AG04449 (cell line): ENCODE results near the gene MPHOSPH8.
A peak's percentile ranks its signal among the peaks of the same experiment; 100 is the strongest.
"Not testable (repeated sequence)": the region's sequence is repeated elsewhere in the genome, so short reads cannot be mapped to it uniquely, and the experiment has no call there.

Experiments
- CTCF ChIA-PET: fragments of 350-600 bp; formaldehyde crosslinking; extraction: SDS; loops from one replicate; lab custom pipeline; 2021; ENCODE audit warnings: antibody characterized with exemption; lab: Yijun Ruan, JAX
- POLR2A ChIA-PET: fragments of 400-600, 350-600 bp; formaldehyde crosslinking; extraction: SDS; loops from one replicate; lab custom pipeline; 2020; ENCODE audit warnings: antibody characterized with exemption, inconsistent platforms; lab: Yijun Ruan, JAX
- DNase-seq: peaks from one replicate; pipeline ENCODE4 v3.0.0-alpha.2; 2010; ENCODE audit warnings: low read depth, low spot score
- H3K4me3 ChIP-seq: 2 replicates; pipeline ENCODE4 v1.5.1; 2011; ENCODE audit warnings: low read depth, mild to moderate bottlenecking, control low read depth, low read length
- TF ChIP-seq, protein P1 (sequence below): IDR thresholded peaks from one replicate; pipeline ENCODE4 v1.5.1; 2011; ENCODE audit warnings: mild to moderate bottlenecking, moderate library complexity, low read length, control low read depth, inconsistent platforms; ENCODE audit not compliant: insufficient read depth; ENCODE audit errors: missing control alignments

MPHOSPH8 gene

DNA sequence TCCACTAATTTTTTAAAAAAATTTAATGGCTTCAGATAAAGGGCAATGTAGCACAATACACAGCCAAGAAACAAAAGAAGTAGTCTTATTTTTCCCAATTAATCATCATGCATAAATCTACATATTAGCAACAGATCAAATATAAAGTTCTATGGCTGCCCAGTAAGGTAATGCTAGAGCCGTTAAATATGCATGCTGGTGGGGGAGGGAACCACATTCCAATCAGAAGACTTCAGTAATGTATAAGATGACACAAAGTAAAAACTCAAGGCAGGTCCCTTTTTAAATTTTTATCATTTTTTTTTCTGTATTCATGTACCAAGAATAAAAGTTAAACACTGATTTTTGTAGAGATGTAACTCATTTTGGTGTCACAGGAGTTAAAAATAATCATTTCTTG lies 62.0 kb downstream of the MPHOSPH8 start:
- no peak for DNase-seq
- ChIA-PET CTCF (no interaction called here), POLR2A (no interaction called here)
- TF ChIP-seq, protein P1, sequence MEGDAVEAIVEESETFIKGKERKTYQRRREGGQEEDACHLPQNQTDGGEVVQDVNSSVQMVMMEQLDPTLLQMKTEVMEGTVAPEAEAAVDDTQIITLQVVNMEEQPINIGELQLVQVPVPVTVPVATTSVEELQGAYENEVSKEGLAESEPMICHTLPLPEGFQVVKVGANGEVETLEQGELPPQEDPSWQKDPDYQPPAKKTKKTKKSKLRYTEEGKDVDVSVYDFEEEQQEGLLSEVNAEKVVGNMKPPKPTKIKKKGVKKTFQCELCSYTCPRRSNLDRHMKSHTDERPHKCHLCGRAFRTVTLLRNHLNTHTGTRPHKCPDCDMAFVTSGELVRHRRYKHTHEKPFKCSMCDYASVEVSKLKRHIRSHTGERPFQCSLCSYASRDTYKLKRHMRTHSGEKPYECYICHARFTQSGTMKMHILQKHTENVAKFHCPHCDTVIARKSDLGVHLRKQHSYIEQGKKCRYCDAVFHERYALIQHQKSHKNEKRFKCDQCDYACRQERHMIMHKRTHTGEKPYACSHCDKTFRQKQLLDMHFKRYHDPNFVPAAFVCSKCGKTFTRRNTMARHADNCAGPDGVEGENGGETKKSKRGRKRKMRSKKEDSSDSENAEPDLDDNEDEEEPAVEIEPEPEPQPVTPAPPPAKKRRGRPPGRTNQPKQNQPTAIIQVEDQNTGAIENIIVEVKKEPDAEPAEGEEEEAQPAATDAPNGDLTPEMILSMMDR = no peak
- H3K4me3 ChIP-seq = no peak overlapping the region

DNA sequence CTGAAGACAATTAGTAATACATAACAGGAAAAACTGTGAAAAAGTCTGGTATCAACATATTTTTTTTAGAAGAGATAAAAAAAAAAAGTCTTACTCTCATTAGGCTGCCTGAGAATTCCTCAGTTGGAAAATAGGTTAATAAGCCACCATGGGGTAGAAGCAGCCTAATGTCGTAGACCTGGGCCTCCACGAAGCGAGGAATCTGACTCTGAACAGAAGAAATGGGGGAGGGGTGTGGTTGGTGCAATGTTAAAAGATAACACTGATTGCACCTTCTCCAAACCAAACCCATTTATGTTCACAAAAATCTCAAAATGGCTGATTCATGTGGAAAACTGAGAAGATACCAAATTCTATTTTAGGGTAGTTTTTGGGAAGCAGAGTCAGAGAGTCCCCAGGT lies 62.4 kb downstream of the MPHOSPH8 start:
- ChIA-PET CTCF (no interaction called here), POLR2A (no interaction called here)
- H3K4me3 ChIP-seq = no peak overlapping the region
- no peak for DNase-seq
- TF ChIP-seq, protein P1 = no peak

DNA sequence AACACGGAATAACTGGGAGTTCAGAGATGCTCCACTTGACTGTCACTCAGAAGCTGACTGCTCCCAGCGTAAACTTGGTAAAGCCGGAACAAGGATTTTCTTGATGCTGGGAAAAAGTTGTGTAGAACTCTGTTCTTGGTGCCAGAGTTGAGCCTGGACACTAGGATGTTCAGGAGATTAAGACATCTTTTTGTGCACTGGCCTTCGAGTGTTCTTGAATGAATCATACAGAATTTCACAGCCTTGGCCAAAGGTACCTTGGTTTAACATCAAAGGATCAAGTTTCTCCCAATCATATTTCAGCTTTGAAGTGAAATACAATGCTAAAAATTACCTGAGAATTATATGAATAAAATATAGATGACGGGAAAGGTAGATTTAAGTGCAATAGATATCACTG lies 67.5 kb downstream of the MPHOSPH8 start:
- H3K4me3 ChIP-seq, CTCF ChIA-PET, DNase-seq, POLR2A ChIA-PET: not testable (repeated sequence)

DNA sequence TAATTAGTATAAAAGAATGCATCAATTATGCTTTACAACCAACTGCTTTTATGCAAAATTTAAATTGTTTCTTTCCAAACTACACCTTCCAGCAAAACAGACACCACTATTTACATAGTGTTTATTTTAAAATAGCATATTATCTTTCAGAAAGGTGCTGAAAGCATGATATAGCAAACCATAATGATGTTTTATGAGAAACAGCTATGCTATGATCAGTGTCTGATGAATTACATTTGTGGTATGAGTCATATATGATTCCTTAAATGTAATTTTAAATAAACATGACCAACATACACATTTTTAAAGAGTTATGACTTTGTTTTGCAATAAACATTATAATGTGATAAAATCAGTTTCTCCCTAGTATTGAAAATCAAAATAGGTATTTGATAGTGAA lies 68.2 kb downstream of the MPHOSPH8 start:
- H3K4me3 ChIP-seq, POLR2A ChIA-PET, DNase-seq, CTCF ChIA-PET: not testable (repeated sequence)

- POLR2A ChIA-PET, H3K4me3 ChIP-seq, CTCF ChIA-PET, DNase-seq: not testable (repeated sequence)
These were observed 70.8 kb downstream of the MPHOSPH8 start for GRCh38 chr13:19704256-19704655.

DNA sequence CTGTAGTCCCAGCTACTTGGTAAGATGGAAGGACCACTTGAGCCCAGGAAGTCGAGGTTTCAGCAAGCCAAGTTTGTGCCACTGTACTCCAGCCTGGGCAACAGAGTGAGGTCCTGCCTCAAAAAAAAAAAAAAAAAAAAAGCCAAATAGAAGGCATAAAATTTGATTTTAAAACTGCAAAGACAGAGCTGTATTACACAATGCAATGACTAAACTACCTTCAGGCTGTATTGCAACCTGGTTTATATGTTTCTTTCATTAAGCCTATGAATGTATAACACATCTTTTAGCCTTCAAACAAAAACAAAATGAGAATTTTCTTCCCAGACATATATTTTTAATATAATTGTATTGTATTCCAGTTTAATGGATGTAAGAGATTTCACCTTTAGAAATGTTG lies 75.6 kb downstream of the MPHOSPH8 start:
- H3K4me3 ChIP-seq, POLR2A ChIA-PET, CTCF ChIA-PET, DNase-seq: not testable (repeated sequence)

DNA sequence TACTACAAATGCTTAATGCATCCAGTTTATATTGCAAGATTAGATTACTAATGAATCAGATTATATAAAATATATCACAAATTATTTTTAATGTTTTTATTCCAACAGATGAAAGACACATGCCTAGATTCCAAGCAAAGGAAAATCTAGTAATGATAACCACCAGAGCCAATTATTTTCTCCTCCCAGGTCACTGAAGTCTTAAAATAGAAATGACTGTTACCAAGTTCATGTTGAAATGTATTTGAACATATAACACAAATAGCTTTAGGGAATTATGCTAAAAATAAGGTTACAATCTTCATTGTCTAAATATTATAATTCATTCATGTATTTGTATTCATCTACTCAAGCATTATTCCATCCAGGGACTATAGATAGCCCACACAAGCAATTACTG lies 76.3 kb downstream of the MPHOSPH8 start:
- H3K4me3 ChIP-seq, DNase-seq, POLR2A ChIA-PET, CTCF ChIA-PET: not testable (repeated sequence)

- DNase-seq = peak; percentile 24
- ChIA-PET CTCF (no interaction called here), POLR2A (no interaction called here)
- TF ChIP-seq, protein P1 = no peak
- no peak overlapping the region for H3K4me3 ChIP-seq
These were observed 79.9 kb downstream of the MPHOSPH8 start for GRCh38 chr13:19713186-19713965.

- ChIA-PET CTCF (no interaction called here), POLR2A (no interaction called here)
- TF ChIP-seq, protein P1 = no peak
- no peak for DNase-seq
- H3K4me3 ChIP-seq = no peak overlapping the region
These were observed 86.6 kb downstream of the MPHOSPH8 start for GRCh38 chr13:19720039-19720438.
